ENCODE measurements around the gene PTGER1. TPM values are rescaled to one million over a fixed set of nuclear protein-coding genes. Genes with fewer than 3 reads are reported as not detected.

Gene PTGER1
- total and polyA plus RNA-seq, 2 of the 13 experiments (the other 11 are each of a cell fraction or from before 2014, with no cell fraction given), result 0.13 TPM; not detected in 1

- TF ChIP-seq RAD21 (CRISPR knock-in tag; IDR thresholded peaks at IDR 0.05) (peak; percentile 63; the same call in 1 of the 2 replicates), XBP1 (CRISPR knock-in tag; IDR thresholded peaks at IDR 0.05) (0 out of 2 replicates have a peak, but pooled peaks have one; percentile 52), SALL1 (CRISPR knock-in tag; IDR thresholded peaks at IDR 0.05) (peak; percentile 58), ZNF550 (CRISPR knock-in tag; IDR thresholded peaks at IDR 0.05; ENCODE audit: borderline replicate concordance) (no peak), SALL2 (CRISPR knock-in tag; IDR thresholded peaks at IDR 0.05) (no peak; the same call in none of the 2 replicates), THRA (CRISPR knock-in tag; IDR thresholded peaks at IDR 0.05; ENCODE audit: borderline replicate concordance) (no peak; the same call in 1 of the 2 replicates), GLMP (CRISPR knock-in tag; IDR thresholded peaks at IDR 0.05; ENCODE audit: borderline replicate concordance) (no peak), ZSCAN29 (CRISPR knock-in tag; conservative IDR thresholded peaks at IDR 0.05) (no peak), ZNF276 (CRISPR knock-in tag; IDR thresholded peaks at IDR 0.05; ENCODE audit: low read depth) (no peak), UBTF (CRISPR knock-in tag; IDR thresholded peaks at IDR 0.05) (peak; percentile 57), ZNF101 (CRISPR knock-in tag; IDR thresholded peaks at IDR 0.05; ENCODE audit: borderline replicate concordance, low read depth) (no peak), MTA3 (CRISPR knock-in tag; IDR thresholded peaks at IDR 0.05) (no peak), ZNF547 (CRISPR knock-in tag; IDR thresholded peaks at IDR 0.05) (no peak), IRX3 (CRISPR knock-in tag; IDR thresholded peaks at IDR 0.05; ENCODE audit: borderline replicate concordance, low read depth) (no peak), FOXA1 (IDR thresholded peaks at IDR 0.05) (no peak), FOXA1 (CRISPR knock-in tag; IDR thresholded peaks at IDR 0.05) (no peak), IRF2 (CRISPR knock-in tag; IDR thresholded peaks at IDR 0.05) (no peak; the same call in none of the 2 replicates), ZNF44 (CRISPR knock-in tag; IDR thresholded peaks at IDR 0.05) (no peak), ZNF563 (CRISPR knock-in tag; IDR thresholded peaks at IDR 0.05) (peak; percentile 86), CENPBD1 (CRISPR knock-in tag; IDR thresholded peaks at IDR 0.05; ENCODE audit: borderline replicate concordance, low read depth) (no peak; the same call in 1 of the 2 replicates)
These were observed 42.8 kb upstream of the PTGER1 start, which contains the start of gene DNAJB1 (continued) for GRCh38 chr19:14517840-14518505.
